ENCODE results near the gene NFE2L1. TPM values are rescaled to one million over a fixed set of nuclear protein-coding genes. Genes with fewer than 3 reads are reported as not detected.

NFE2L1 gene
- total RNA-seq, 2 donors from 2014 or later: 87.8 to 244 TPM

DNA sequence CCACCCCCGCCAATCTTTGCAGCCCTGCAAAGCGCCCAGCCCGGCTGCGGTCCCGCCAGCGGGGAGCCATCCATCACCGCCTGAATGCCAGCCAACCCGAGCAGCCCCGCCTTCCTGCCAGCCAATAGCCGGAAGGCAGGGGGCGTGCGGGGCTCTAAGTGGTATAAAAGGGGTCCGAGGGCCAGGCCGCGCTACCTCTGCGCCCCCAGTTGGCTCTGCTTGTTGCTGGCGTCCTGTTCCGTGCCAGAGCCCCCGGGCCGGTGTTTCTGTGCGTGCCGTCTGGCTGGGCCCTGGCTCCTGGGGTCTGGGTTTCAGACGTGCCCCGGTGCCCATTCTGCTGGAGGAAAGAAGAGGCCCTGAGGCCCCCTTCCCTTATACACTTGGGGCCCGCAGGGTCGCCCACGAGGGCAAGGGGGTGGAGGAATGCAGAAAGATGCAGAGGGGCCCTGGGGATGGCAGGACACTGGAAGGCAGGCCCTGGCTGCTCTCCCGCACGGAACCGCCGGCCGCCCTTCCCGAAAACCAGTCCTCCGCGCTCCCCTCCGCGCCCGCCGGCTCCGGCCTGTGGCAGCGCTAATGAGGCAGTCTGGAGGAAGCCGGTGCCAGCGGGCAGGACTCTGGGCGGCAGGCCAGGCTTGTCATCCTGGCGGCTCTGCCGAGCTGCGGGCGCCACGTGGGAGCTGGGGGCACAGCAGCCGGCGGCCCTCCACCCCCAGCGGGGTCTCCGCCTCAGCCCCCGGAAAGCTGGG lies 24.6 kb upstream of the NFE2L1 start:
- H3K9me3 ChIP-seq: no peaks in the 10 kb centered on the region
- peak overlapping the region; percentile 29 to 33 for H3K4me3 ChIP-seq
- peak overlapping the region; percentile 65 to 70 for H3K27ac ChIP-seq
- H3K4me1 ChIP-seq (replicated peaks): peaks cover 30% of the 10 kb centered on the region
- WGBS: under 1% methylated on average over 45 of the region's 54 CpGs
- no peaks in the 10 kb centered on the region for H3K36me3 ChIP-seq
- intact Hi-C loops (cut with DNase I): loop anchor here (5.0 kb wide), 1 partner anchor 594 kb away; the partner anchor contains the start of gene HOXB8
- TF ChIP-seq, protein P1, sequence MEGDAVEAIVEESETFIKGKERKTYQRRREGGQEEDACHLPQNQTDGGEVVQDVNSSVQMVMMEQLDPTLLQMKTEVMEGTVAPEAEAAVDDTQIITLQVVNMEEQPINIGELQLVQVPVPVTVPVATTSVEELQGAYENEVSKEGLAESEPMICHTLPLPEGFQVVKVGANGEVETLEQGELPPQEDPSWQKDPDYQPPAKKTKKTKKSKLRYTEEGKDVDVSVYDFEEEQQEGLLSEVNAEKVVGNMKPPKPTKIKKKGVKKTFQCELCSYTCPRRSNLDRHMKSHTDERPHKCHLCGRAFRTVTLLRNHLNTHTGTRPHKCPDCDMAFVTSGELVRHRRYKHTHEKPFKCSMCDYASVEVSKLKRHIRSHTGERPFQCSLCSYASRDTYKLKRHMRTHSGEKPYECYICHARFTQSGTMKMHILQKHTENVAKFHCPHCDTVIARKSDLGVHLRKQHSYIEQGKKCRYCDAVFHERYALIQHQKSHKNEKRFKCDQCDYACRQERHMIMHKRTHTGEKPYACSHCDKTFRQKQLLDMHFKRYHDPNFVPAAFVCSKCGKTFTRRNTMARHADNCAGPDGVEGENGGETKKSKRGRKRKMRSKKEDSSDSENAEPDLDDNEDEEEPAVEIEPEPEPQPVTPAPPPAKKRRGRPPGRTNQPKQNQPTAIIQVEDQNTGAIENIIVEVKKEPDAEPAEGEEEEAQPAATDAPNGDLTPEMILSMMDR (IDR thresholded peaks at IDR 0.05): peak in 2 of 4 experiments; percentile 55 to 58
- TF ChIP-seq POLR2AphosphoS5 (IDR thresholded peaks at IDR 0.05) (peak; percentile 73), POLR2A (IDR thresholded peaks at IDR 0.05) (no peak)
- DNase-seq (ENCODE audit: low spot score): peak; percentile 87
- H3K27me3 ChIP-seq (replicated peaks; ENCODE audit: insufficient read depth): no peaks in the 10 kb centered on the region

GRCh38 chr17:48024149-48025039 lies 23.8 kb upstream of the NFE2L1 start:
- WGBS: under 1% methylated on average over 53 of the region's 54 CpGs
- Histone ChIP-seq H3K4me1 (replicated peaks) (peaks cover 30% of the 10 kb centered on the region), H3K9me3 (no peaks in the 10 kb centered on the region), H3K36me3 (no peaks in the 10 kb centered on the region), H3K27me3 (replicated peaks; ENCODE audit: insufficient read depth) (no peaks in the 10 kb centered on the region), H3K27ac (peak overlapping the region; percentile 65 to 70), H3K4me3 (peak overlapping the region; percentile 29 to 33)
- TF ChIP-seq, protein P1 (IDR thresholded peaks at IDR 0.05): no peak
- TF ChIP-seq POLR2A (IDR thresholded peaks at IDR 0.05): no peak
- TF ChIP-seq POLR2AphosphoS5 (IDR thresholded peaks at IDR 0.05): no peak
- intact Hi-C loops (cut with DNase I): loop anchor here (1.0 to 5.0 kb wide), 2 partner anchors 107 to 593 kb away; partner anchors contain the start of gene HOXB8
- peak; percentile 36 for DNase-seq (ENCODE audit: low spot score)

DNA sequence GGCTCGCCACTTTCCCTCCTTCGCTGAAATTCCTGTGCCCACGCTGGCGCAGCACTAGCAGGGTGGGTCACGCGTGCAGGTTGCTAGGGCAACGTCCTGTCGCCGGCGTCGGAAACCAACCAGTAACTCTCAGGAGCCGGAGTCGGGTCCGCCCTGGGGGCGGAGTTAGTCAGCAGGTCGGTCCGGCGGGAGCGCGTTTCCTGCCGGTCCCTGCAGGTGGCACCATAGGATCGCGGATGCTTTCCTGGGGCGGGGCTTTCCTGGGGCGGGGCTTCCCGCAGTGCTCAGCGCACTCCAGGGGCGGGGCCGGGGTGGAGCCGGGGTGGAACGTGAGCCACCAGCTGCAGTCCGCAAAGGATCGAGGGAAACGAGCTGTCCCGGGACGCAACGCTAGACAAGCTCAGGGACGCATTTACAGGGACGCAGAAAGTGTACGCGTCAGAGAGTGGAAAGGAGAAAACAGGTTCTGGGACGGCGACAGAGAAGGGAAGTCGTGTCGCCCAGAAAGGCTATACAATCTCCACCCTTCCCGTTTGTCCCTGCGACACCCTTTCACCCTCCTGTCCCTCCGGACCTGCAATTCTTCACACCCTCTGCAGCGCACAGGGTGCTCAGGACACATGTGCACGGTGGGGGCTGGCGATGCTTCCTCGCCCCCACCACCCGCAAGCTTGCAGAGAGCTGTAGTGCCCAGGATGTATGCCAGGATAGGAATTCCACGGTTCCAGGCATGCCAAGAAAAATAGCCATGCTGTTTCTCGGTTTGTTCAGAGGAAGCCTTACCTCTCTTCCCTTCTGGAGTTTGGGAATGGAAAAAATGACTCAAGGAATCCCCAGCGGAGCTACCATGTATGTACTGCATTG lies 22.9 kb upstream of the NFE2L1 start:
- no peaks in the 10 kb centered on the region for H3K9me3 ChIP-seq
- peak; percentile 97 for DNase-seq (ENCODE audit: low spot score)
- intact Hi-C loops (cut with DNase I): loop anchor here (1.0 kb wide), 1 partner anchor 106 kb away; no protein-coding TSS in a partner anchor
- no peaks in the 10 kb centered on the region for H3K36me3 ChIP-seq
- peak overlapping the region; percentile 65 to 70 for H3K27ac ChIP-seq
- TF ChIP-seq, protein P1 (IDR thresholded peaks at IDR 0.05): peak; percentile 77 to 98 (median 94)
- peak; percentile 75 for TF ChIP-seq POLR2AphosphoS5 (IDR thresholded peaks at IDR 0.05)
- peak; percentile 8 for TF ChIP-seq POLR2A (IDR thresholded peaks at IDR 0.05)
- under 1% methylated on average over 56 of the region's 56 CpGs for WGBS
- peak overlapping the region; percentile 20 to 37 for H3K4me3 ChIP-seq
- peaks cover 30% of the 10 kb centered on the region for H3K4me1 ChIP-seq (replicated peaks)
- H3K27me3 ChIP-seq (replicated peaks; ENCODE audit: insufficient read depth): no peaks in the 10 kb centered on the region

DNA sequence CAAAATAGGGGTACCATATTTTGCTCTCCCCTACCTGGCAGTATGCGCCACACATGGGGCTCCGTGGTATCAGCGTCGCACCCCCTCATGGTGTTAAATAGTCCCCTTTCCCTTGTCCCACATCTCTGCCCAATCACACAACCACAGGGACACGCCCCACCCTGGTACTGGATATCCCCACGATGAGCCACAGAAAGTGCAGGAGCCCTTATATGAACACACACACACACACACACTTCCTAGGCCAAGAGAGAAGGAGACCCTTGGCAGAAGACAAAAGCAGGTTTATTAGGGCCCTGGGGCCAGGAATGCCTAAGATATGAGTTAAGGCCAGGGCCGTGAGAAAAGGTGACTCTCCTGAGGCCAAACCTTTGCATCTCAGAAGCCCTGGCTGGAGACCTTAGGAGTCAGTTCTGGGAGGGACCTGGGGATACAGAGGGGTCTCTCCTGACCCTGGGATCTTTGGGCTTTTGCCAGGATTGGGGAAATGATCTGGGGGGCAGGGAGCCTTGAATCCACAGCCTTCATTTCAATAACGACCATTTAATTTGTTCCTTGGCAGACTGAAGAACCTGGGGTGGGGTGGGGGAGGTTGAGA lies 22.2 kb upstream of the NFE2L1 start:
- Histone ChIP-seq H3K4me3 (peak overlapping the region; percentile 20 to 37), H3K27me3 (replicated peaks; ENCODE audit: insufficient read depth) (no peaks in the 10 kb centered on the region), H3K9me3 (no peaks in the 10 kb centered on the region), H3K4me1 (replicated peaks) (peaks cover 30% of the 10 kb centered on the region), H3K27ac (peak overlapping the region; percentile 60), H3K36me3 (no peaks in the 10 kb centered on the region)
- intact Hi-C loops (cut with DNase I): loop anchor here (1.0 kb wide), 2 partner anchors 48 to 105 kb away; no protein-coding TSS in a partner anchor
- DNase-seq (ENCODE audit: low spot score): peak; percentile 10
- 28% methylated on average over 8 of the region's 8 CpGs for WGBS
- TF ChIP-seq POLR2A (IDR thresholded peaks at IDR 0.05): no peak
- TF ChIP-seq, protein P1 (IDR thresholded peaks at IDR 0.05): peak in 1 of 4 experiments; percentile 9
- TF ChIP-seq POLR2AphosphoS5 (IDR thresholded peaks at IDR 0.05): no peak

Measured in prostate gland (tissue), 2 donors.